ENCODE measurements around the gene THADA. TPM values are rescaled to one million over a fixed set of nuclear protein-coding genes. Genes with fewer than 3 reads are reported as not detected.

THADA gene, protein sequence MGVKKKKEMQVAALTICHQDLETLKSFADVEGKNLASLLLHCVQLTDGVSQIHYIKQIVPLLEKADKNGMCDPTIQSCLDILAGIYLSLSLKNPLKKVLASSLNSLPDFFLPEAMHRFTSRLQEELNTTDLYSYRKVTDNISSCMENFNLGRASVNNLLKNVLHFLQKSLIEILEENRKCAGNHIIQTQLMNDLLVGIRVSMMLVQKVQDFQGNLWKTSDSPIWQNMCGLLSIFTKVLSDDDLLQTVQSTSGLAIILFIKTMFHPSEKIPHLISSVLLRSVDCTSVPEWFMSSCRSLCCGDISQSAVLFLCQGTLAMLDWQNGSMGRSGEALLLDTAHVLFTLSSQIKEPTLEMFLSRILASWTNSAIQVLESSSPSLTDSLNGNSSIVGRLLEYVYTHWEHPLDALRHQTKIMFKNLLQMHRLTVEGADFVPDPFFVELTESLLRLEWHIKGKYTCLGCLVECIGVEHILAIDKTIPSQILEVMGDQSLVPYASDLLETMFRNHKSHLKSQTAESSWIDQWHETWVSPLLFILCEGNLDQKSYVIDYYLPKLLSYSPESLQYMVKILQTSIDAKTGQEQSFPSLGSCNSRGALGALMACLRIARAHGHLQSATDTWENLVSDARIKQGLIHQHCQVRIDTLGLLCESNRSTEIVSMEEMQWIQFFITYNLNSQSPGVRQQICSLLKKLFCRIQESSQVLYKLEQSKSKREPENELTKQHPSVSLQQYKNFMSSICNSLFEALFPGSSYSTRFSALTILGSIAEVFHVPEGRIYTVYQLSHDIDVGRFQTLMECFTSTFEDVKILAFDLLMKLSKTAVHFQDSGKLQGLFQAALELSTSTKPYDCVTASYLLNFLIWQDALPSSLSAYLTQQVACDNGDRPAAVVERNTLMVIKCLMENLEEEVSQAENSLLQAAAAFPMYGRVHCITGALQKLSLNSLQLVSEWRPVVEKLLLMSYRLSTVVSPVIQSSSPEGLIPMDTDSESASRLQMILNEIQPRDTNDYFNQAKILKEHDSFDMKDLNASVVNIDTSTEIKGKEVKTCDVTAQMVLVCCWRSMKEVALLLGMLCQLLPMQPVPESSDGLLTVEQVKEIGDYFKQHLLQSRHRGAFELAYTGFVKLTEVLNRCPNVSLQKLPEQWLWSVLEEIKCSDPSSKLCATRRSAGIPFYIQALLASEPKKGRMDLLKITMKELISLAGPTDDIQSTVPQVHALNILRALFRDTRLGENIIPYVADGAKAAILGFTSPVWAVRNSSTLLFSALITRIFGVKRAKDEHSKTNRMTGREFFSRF (N-terminal part only)
- 18.8 to 28.2 TPM (median 26.4 TPM) in 5 replicates for total RNA-seq (2022; extraction: Qiagen RNA extraction; ENCODE audit: low read depth)

DNA sequence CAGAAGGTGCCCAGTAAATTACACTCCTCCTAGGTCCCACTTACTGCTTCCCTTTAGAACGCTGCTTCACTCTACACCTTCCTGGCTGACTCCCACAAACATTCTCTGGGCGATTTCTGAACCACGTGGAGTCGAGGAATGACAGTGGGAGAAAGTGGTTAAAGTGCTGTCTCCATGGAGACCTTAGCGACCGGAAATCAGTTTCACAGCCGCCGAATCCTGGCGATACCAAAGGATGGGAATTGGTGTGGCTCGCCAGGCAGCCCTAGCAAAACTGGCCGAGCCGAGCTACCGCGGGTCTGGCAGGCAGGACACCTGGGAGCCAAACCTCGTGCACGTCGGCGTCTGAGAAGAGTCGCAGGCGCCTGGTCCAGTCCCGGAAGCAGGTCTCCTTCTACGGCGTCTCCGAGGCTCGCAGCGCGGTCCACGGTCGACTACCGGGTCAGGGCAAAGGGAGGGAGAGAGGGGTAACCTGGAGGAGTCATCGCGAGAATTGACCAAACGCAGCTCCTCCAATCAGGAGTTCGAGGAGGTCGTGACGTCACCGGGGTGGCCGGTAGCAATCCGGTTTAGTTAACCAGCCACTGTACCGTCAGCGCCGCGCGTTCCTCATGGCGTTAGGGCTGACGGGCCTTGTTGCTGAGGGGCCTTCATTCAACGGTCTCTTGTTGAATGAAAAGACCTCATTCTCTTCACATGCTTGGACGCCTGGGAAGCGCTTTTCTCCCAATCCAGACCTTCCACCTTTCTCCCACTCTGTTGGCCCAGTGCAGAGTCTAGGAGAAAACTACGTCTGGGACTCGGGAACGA, at the start of gene THADA:
THADA (minus strand) TSS at position 436 of the 810 bp plus-strand sequence. CDS start 3,646 bp downstream, outside the sequence.

GRCh38 chr2:43637030-43637803, 41.4 kb upstream of the THADA start, which contains the start of gene PLEKHH2:
Gene PLEKHH2 (plus strand): TSS chr2:43637260. CDS start chr2:43644674, 7,414 bp downstream.

GRCh38 chr2:43226558-43226954, 369.3 kb downstream of the THADA start, which contains the start of gene ZFP36L2:
Gene ZFP36L2 (minus strand): TSS chr2:43226606. CDS start chr2:43226315, 291 bp downstream.

Other genes starting within 250 kb of the THADA start
- 0.90 to 1.5 TPM (median 0.94 TPM) in 5 replicates for gene PLEKHH2, start 41.2 kb upstream of the THADA start, total RNA-seq (2022; extraction: Qiagen RNA extraction; ENCODE audit: low read depth)
- gene C1GALT1C1L, start 80.4 kb upstream of the THADA start, total RNA-seq (2022; extraction: Qiagen RNA extraction; ENCODE audit: low read depth), result 1.7 to 2.3 TPM (median 2.1 TPM) in 5 replicates
- gene DYNC2LI1, start 178.0 kb upstream of the THADA start, total RNA-seq (2022; extraction: Qiagen RNA extraction; ENCODE audit: low read depth), result 12.0 to 14.2 TPM (median 13.8 TPM) in 5 replicates
- gene ABCG5, start 242.8 kb upstream of the THADA start, total RNA-seq (2022; extraction: Qiagen RNA extraction; ENCODE audit: low read depth), result not detected in 5 replicates
- gene ABCG8, start 242.9 kb upstream of the THADA start, total RNA-seq (2022; extraction: Qiagen RNA extraction; ENCODE audit: low read depth), result not detected in 5 replicates

All from A549 treated with DMSO at 1 μM for 4 hours (cell line).